Gastroesophageal sphincter (tissue), 4 donors: ENCODE measurements around the gene ZBTB20. TPM values are rescaled to one million over a fixed set of nuclear protein-coding genes. Genes with fewer than 3 reads are reported as not detected.

Experiments
- ATAC-seq: fragments of 150-250 bp; one replicate; pipeline ENCODE4 v1.9.1; 2016; ENCODE audit warnings: mild to moderate bottlenecking, moderate library complexity
- H3K27ac ChIP-seq, 4 donors: fragments of 200-600 bp; sonication (generic) in 3 of 4; 1 replicate in 3 of 4; 2 replicates in 1 of 4; pipeline ENCODE4 v1.5.1; 2016 to 2019
- H3K27me3 ChIP-seq: fragments of 200-600 bp; sonication (generic); one replicate; pipeline ENCODE4 v1.5.1; 2019
- H3K36me3 ChIP-seq, 2 donors: fragments of 200-600 bp; sonication (generic); one replicate each; pipeline ENCODE4 v1.5.1; 2019; ENCODE audit warnings: control low read depth in 1 of 2
- H3K4me1 ChIP-seq, 3 donors: fragments of 200-600 bp; sonication (generic); 1 replicate in 2 of 3; 2 replicates in 1 of 3; pipeline ENCODE4 v1.5.1; 2016 to 2019; ENCODE audit warnings: control low read depth in 2 of 3
- H3K4me3 ChIP-seq, 2 donors: fragments of 200-600 bp; sonication (generic); one replicate each; pipeline ENCODE4 v1.5.1; 2019; ENCODE audit warnings: mild to moderate bottlenecking in 1 of 2, moderate library complexity in 1 of 2
- H3K9me3 ChIP-seq, 3 donors: fragments of 200-600 bp; sonication (generic); one replicate each; pipeline ENCODE4 v1.5.1; 2017 to 2019; ENCODE audit warnings: control low read depth in 2 of 3
- CTCF ChIP-seq, 4 experiments: fragments of 200-600 bp in 2 of 4; fragments of 450-650 bp in 2 of 4; sonication (generic) in 1 of 4; IDR thresholded peaks; one replicate each; pipeline ENCODE4 v1.5.1; 2017 to 2019; ENCODE audit warnings: antibody characterized with exemption in 4 of 4, mild to moderate bottlenecking in 2 of 4, moderate library complexity in 2 of 4
- EP300 ChIP-seq: sonication (generic); formaldehyde crosslinking; IDR thresholded peaks from one replicate; pipeline ENCODE4 v1.6.1; 2017; ENCODE audit warnings: antibody characterized with exemption, mild to moderate bottlenecking
- POLR2A ChIP-seq, 2 donors: fragments of 450-650 bp; IDR thresholded peaks; one replicate each; pipeline ENCODE4 v1.6.1; 2017; ENCODE audit warnings: antibody characterized with exemption in 2 of 2, mild to moderate bottlenecking in 2 of 2, moderate library complexity in 1 of 2
- POLR2AphosphoS5 ChIP-seq: sonication (generic); formaldehyde crosslinking; IDR thresholded peaks from one replicate; pipeline ENCODE4 v1.6.1; 2017; ENCODE audit warnings: antibody characterized with exemption
- WGBS, 2 donors: methylation state at CpG; one replicate each; pipeline ENCODE4 v1.1.5; 2018; ENCODE audit warnings: low coverage in 1 of 2; 5-methylcytosine and 5-hydroxymethylcytosine counted together
- total RNA-seq, 4 donors: library from RNA; depleted of rRNA; stranded (reverse); fragments of >200 nt; gene quantifications; one replicate each; pipeline ENCODE4 v1.1.0, GENCODE V29; 2016

ZBTB20 gene
- total RNA-seq, 4 donors from 2014 or later, result 53.1 to 113 (median 98.4) TPM

- Histone ChIP-seq H3K27ac (no peak overlapping the region), H3K36me3 (no peaks in the 10 kb centered on the region), H3K4me3 (no peak overlapping the region), H3K27me3 (no peaks in the 10 kb centered on the region), H3K9me3 (peaks cover 0 to 13% (median 0%) of the 10 kb centered on the region in 3 donors), H3K4me1 (no peaks in the 10 kb centered on the region)
- WGBS, 2 donors, result 95 to 96% methylated on average over 2 of the region's 2 CpGs
- no peak for ATAC-seq
- TF ChIP-seq CTCF (IDR thresholded peaks at IDR 0.05) (no peak), POLR2AphosphoS5 (no peak), EP300 (no peak), POLR2A (IDR thresholded peaks at IDR 0.05) (no peak)
Measured at GRCh38 chr3:114770874-114771273, 376.2 kb downstream of the ZBTB20 start.

- no peak for TF ChIP-seq POLR2AphosphoS5
- TF ChIP-seq EP300, result no peak
- TF ChIP-seq POLR2A (IDR thresholded peaks at IDR 0.05), result no peak
- TF ChIP-seq CTCF (IDR thresholded peaks at IDR 0.05), result no peak
- Histone ChIP-seq H3K36me3 (no peaks in the 10 kb centered on the region), H3K9me3 (no peaks in the 10 kb centered on the region), H3K4me3 (no peak overlapping the region), H3K4me1 (peaks cover 0 to 32% (median 0%) of the 10 kb centered on the region in 3 donors), H3K27me3 (no peaks in the 10 kb centered on the region), H3K27ac (no peak overlapping the region)
- 53 to 100% methylated on average over 1 to 3 of the region's 4 CpGs for WGBS, 2 donors
- no peak for ATAC-seq
Measured at GRCh38 chr3:114764056-114764492, 383.0 kb downstream of the ZBTB20 start.

- Histone ChIP-seq H3K9me3 (no peaks in the 10 kb centered on the region), H3K36me3 (no peaks in the 10 kb centered on the region), H3K4me1 (peaks cover 0 to 36% (median 2%) of the 10 kb centered on the region in 3 donors), H3K27me3 (no peaks in the 10 kb centered on the region), H3K4me3 (no peak overlapping the region), H3K27ac (no peak overlapping the region)
- no peak for ATAC-seq
- no peak for TF ChIP-seq EP300
- TF ChIP-seq POLR2A (IDR thresholded peaks at IDR 0.05), result no peak
- no peak for TF ChIP-seq CTCF (IDR thresholded peaks at IDR 0.05)
- TF ChIP-seq POLR2AphosphoS5, result no peak
- WGBS, 2 donors, result 67 to 75% methylated on average over 1 of the region's 1 CpG
Measured at GRCh38 chr3:114762144-114762543, 384.9 kb downstream of the ZBTB20 start.

- Histone ChIP-seq H3K4me1 (peaks cover 0 to 36% (median 2%) of the 10 kb centered on the region in 3 donors), H3K36me3 (no peaks in the 10 kb centered on the region), H3K27me3 (no peaks in the 10 kb centered on the region), H3K9me3 (no peaks in the 10 kb centered on the region), H3K4me3 (no peak overlapping the region), H3K27ac (no peak overlapping the region)
- no peak for ATAC-seq
- TF ChIP-seq POLR2A (IDR thresholded peaks at IDR 0.05) (no peak), POLR2AphosphoS5 (no peak), CTCF (IDR thresholded peaks at IDR 0.05) (no peak), EP300 (no peak)
Measured at GRCh38 chr3:114760679-114761078, 386.4 kb downstream of the ZBTB20 start.

GRCh38 chr3:114758831-114759699 is 388.0 kb downstream of the ZBTB20 start:
- peak; percentile 57 for ATAC-seq
- WGBS, 2 donors, result 41 to 55% methylated on average over 8 of the region's 8 CpGs
- H3K36me3 ChIP-seq, result no peaks in the 10 kb centered on the region
- peaks cover 0 to 34% (median 2%) of the 10 kb centered on the region in 3 donors for H3K4me1 ChIP-seq
- TF ChIP-seq CTCF (IDR thresholded peaks at IDR 0.05) (no peak), POLR2AphosphoS5 (peak; percentile 45)
- H3K4me3 ChIP-seq, result peak overlapping the region; percentile 32 to 37
- H3K27ac ChIP-seq, result peak overlapping the region in 3 of 4 donors; percentile 28 to 62 (median 38)
- no peaks in the 10 kb centered on the region for H3K9me3 ChIP-seq
- H3K27me3 ChIP-seq, result no peaks in the 10 kb centered on the region
